ENCODE measurements around the gene TIMELESS.
"Not testable (repeated sequence)": the region's sequence is repeated elsewhere in the genome, so short reads cannot be mapped to it uniquely, and the experiment has no call there.

Gene TIMELESS

DNA sequence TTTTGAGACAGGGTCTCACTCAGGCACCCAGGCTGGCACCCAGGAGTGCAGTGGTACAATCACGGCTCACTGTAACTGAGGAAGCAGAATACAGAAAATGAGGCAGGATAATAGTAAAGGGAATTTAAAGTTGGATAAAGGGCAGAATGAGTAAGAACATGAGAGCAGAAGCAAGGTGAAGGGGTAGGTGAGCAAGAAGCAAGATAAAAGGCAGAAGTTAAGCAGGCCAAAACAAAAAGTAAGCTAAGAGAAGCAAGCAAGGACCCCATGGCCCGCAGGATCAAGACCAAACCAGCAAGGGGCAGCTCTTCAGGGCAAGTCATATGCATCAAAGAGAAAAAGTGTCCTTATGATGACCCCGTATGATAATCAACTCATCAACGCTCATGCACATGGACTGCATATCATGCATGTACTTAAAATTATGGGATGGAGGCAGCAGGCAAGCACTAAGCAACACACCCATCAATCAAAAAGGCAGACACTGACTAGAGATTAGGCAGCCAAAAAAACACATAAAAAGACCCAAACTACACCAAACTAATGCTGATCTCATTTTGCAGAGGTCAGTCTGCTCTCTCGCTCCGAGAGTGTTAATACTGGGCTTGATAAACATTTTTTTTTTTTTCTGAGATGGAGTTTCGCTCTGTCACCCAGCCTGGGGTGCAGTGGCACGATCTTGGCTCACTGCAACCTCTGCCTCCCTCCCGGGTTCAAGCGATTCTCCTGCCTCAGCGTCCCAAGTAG, 11.6 kb downstream of the TIMELESS start:
- Mint-ChIP-seq H3K27ac (no peak overlapping the region), H3K27me3 (no peaks in the 10 kb centered on the region), H3K4me3 (no peak overlapping the region), H3K4me1 (no peaks in the 10 kb centered on the region), H3K36me3 (ENCODE audit: low read depth) (peaks cover 11% of the 10 kb centered on the region), H3K9me3 (no peaks in the 10 kb centered on the region)
- ATAC-seq (no peak), DNase-seq (no peak)

DNA sequence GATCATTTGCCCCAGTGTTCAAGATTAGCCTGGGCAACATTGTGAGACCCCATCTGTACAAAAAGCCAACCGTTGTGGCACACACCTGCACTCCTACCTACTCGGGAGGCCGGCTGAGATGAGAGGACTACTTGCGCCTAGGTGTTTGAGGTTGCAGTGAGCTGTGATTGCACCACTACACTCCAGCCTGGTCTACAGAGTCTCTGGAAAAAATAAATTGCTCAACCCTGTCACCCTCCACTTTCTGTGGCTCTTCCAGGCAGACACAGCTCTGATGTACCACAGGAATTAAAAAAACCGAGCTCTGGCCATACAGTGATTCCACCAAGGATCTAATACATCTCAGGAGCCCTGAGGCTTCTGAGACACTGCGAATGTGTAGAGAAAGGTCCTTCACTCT, 14.4 kb downstream of the TIMELESS start:
- Mint-ChIP-seq H3K27ac (no peak overlapping the region), H3K9me3 (no peaks in the 10 kb centered on the region), H3K4me3 (no peak overlapping the region), H3K4me1 (no peaks in the 10 kb centered on the region), H3K36me3 (ENCODE audit: low read depth) (peaks cover 17% of the 10 kb centered on the region), H3K27me3 (no peaks in the 10 kb centered on the region)
- no peak for DNase-seq
- ATAC-seq = no peak

DNA sequence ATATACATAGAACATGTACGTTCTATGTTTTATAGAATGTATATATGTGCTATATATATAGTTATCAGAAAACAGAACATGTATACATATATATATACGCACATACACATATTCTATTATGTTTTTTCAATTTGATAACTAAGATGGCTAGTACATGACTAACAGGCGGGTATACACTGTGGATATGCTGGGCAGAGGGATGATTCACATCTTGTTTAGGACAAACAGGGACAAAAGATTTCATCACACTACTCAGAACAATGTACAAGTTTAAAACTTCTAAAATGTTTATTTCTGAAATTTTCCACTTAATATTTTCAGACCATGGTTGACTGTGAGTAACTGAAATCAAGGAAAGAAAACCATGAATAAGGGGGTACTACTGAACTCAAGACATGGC, 17.4 kb downstream of the TIMELESS start:
- ATAC-seq (no peak), DNase-seq (no peak)
- Mint-ChIP-seq H3K27me3 (no peaks in the 10 kb centered on the region), H3K36me3 (ENCODE audit: low read depth) (peaks cover 33% of the 10 kb centered on the region), H3K9me3 (no peaks in the 10 kb centered on the region), H3K4me3 (no peak overlapping the region), H3K27ac (no peak overlapping the region), H3K4me1 (no peaks in the 10 kb centered on the region)

DNA sequence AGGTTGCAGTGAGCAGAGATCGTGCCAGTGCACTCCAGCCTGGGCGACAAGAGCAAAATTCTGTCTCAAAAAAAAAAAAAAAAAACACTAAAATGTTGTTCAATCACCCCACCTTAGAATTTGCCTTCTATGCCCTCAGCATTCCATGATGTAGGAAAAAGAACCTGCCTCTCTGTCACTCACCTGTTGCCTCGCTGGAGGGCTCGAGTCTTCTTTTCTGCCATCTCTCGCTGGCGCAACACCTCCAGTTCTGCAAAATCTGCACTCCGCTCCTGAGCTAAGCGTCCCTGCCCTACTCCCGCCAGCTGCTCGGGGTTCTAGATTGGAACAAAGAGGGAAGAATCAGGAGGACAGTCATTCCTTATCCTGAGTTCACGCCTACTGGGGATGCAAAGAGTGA, 17.9 kb downstream of the TIMELESS start:
- Mint-ChIP-seq H3K9me3 (no peaks in the 10 kb centered on the region), H3K36me3 (ENCODE audit: low read depth) (peaks cover 35% of the 10 kb centered on the region), H3K4me1 (no peaks in the 10 kb centered on the region), H3K27ac (no peak overlapping the region), H3K27me3 (no peaks in the 10 kb centered on the region), H3K4me3 (no peak overlapping the region)
- ATAC-seq = no peak
- no peak for DNase-seq

DNA sequence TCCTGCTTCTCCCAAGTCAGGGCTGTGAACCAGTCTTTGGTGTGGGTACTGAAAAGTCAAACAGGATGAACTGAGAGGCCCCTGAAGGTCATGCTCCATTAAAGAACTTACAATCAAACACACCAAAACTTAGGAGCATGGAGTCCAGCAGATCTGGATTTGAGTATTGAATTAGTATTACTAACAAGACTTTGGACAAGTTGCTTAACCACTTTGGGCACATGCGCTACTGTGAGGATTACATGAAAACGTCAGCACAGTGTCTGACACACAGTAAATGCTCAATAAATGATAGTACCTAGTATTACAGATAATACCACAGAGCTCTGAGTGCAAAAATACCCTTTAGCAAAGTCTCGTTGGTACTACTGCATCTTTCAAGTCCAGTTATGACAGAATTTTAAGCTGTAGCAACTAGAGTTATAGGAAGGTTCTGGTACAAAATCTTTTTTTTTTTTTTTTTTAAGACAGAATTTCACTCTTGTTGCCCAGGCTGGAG, 23.2 kb downstream of the TIMELESS start:
- Mint-ChIP-seq H3K27me3 (no peaks in the 10 kb centered on the region), H3K4me1 (no peaks in the 10 kb centered on the region), H3K9me3 (no peaks in the 10 kb centered on the region), H3K4me3 (no peak overlapping the region), H3K27ac (no peak overlapping the region), H3K36me3 (ENCODE audit: low read depth) (peaks cover 48% of the 10 kb centered on the region)
- DNase-seq = no peak
- no peak for ATAC-seq

DNA sequence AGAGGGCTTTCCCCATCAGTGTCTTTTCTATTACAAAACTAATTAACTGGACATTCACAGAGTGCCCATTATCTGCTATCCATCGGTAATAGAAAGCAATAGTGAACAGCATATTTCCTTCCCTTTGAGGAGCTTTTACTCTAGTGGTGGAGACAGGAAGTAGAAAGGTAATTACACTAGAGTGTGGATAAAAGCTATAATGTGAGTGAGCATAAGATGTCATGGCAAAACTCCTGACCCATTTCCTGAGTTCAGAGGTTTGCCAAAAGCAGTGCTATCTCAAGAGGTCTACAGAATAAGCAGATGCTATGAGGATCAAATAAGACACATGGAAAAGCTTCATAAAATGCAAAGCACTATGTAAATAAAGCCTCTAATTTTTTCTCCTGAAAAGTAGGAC, 24.0 kb downstream of the TIMELESS start:
- no peak overlapping the region for H3K27ac Mint-ChIP-seq
- H3K9me3 Mint-ChIP-seq = no peaks in the 10 kb centered on the region
- DNase-seq (no peak), ATAC-seq (no peak)
- H3K27me3 Mint-ChIP-seq = no peaks in the 10 kb centered on the region
- H3K36me3 Mint-ChIP-seq (ENCODE audit: low read depth) = peaks cover 50% of the 10 kb centered on the region
- no peak overlapping the region for H3K4me3 Mint-ChIP-seq
- no peaks in the 10 kb centered on the region for H3K4me1 Mint-ChIP-seq

DNA sequence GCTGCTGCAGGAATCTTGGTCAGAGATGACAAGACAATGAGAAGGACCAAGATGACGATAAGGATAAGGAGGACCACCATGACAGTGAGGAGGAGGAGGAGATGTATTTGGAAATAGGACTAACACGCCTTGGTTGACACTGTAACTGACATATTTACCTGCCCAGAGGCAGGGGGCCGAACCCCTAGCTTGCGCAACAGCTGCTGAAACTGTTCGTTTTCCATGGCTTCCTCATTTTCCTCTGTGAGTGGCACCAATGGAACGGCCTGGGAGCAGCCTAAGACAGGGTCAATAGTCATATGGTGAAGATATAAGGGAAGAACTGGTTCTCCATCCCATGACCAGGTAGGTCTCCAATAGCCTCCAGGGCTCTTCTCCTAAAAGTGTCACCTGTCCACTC, 28.8 kb downstream of the TIMELESS start:
- no peak for DNase-seq
- no peaks in the 10 kb centered on the region for H3K9me3 Mint-ChIP-seq
- no peaks in the 10 kb centered on the region for H3K4me1 Mint-ChIP-seq
- H3K27me3 Mint-ChIP-seq = no peaks in the 10 kb centered on the region
- H3K4me3 Mint-ChIP-seq = no peak overlapping the region
- no peak for ATAC-seq
- peaks cover 52% of the 10 kb centered on the region for H3K36me3 Mint-ChIP-seq (ENCODE audit: low read depth)
- H3K27ac Mint-ChIP-seq = no peak overlapping the region

DNA sequence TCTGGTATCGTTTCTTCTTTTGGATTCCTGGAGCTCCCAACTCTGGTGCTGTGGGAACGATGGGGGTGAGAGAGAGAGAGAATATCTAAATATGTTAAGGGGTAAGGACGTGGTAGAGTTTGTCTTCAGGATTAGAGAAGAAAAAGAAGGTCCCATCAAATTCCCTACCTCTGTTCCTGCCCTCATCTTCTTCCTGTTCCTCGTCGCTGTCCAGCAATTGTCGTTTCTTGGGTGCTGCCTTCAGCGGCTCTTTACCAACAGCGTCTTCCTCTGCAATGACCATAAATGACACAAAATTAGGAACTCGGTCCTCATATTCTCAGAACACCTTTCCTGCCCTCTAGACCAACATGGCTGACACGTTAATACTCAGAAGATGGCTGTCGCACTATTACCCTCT, 31.5 kb downstream of the TIMELESS start:
- no peaks in the 10 kb centered on the region for H3K9me3 Mint-ChIP-seq
- no peaks in the 10 kb centered on the region for H3K4me1 Mint-ChIP-seq
- H3K36me3 Mint-ChIP-seq (ENCODE audit: low read depth) = peaks cover 45% of the 10 kb centered on the region
- no peaks in the 10 kb centered on the region for H3K27me3 Mint-ChIP-seq
- ATAC-seq (no peak), DNase-seq (no peak)
- no peak overlapping the region for H3K27ac Mint-ChIP-seq
- no peak overlapping the region for H3K4me3 Mint-ChIP-seq

DNA sequence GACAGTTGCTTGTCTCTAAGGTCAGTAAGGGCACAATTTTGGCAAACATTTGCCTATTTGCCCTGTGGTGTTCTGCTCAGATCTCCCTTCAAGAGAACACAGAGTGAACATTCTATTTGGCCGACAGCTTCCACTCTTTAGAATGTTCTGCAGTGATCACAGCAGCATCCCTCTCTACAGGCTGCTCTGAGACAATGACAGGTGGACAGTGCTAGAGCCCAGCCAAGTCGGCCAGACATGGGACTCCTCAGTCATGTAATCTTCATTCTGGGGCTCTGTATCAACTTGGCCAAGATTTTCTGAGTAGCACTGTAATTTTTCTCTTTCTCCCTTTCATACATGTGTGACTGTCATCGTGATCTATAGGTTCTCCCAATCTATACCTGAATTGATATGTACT, 34.8 kb downstream of the TIMELESS start:
- DNase-seq = no peak
- no peaks in the 10 kb centered on the region for H3K9me3 Mint-ChIP-seq
- no peaks in the 10 kb centered on the region for H3K27me3 Mint-ChIP-seq
- H3K27ac Mint-ChIP-seq = no peak overlapping the region
- no peak for ATAC-seq
- peaks cover 20% of the 10 kb centered on the region for H3K36me3 Mint-ChIP-seq (ENCODE audit: low read depth)
- no peaks in the 10 kb centered on the region for H3K4me1 Mint-ChIP-seq
- H3K4me3 Mint-ChIP-seq = no peak overlapping the region

DNA sequence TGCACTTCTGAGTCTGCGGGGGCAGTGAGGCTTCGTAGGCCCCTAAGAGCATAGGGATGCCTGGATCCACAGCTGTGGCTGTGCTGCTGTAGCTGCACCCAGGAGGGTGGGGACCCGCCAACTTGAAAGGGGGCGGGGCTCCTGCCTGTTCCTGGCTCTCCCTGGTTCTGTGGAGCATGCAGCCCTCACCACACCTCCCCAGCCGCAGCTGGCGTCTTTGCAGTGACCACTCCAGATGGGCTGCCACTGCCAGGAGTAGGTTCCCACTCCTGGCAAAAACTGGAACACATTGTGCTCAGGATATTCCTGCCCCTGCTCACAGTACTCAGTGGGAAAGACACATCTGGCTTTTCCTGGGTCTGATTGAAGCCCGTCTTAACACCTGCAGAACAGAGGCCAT, 35.8 kb downstream of the TIMELESS start:
- no peaks in the 10 kb centered on the region for H3K9me3 Mint-ChIP-seq
- ATAC-seq = no peak
- no peaks in the 10 kb centered on the region for H3K27me3 Mint-ChIP-seq
- H3K4me3 Mint-ChIP-seq = no peak overlapping the region
- no peaks in the 10 kb centered on the region for H3K4me1 Mint-ChIP-seq
- peaks cover 16% of the 10 kb centered on the region for H3K36me3 Mint-ChIP-seq (ENCODE audit: low read depth)
- H3K27ac Mint-ChIP-seq = no peak overlapping the region
- no peak for DNase-seq

DNA sequence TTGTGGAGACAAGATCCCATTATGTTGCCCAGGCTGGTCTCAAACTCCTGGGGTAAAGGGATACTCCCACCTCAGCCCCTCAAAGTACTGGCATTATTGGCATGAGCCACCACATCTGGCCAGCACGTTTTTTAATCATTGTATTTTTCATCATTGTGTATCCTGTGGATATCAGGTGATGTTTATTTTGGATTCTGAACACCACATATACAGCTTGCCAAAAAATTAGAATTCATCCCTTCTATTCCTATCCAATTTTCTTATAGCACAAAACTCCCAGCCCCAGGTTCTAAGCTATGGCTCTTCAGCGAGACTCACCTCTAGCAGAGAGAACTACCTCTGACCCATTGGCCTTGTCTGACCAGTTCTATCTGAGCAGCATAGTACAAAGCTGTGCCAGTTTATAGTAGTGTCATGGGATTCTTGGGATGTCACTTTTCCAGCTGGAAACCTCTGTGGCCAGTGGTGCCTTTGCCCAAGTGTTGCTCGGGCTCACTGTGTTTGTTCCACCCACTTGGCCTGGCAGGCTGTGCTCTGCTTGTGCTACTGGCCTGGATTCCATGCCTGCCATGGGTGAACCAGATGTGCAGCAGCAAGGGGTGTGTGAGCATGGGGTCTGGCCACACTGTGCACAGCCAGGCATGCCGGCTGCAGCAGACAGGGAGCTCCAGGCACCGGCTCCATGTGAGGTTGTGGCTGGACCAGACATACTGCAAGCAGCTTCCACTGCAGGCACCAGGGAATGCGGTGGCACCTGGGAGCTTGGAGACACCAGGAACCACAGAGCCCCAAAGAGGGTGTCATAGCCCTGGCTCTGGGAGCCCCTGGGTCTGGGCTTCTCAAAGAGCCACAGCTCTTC, 37.2 kb downstream of the TIMELESS start:
- no peak overlapping the region for H3K27ac Mint-ChIP-seq
- ATAC-seq (no peak), DNase-seq (no peak)
- H3K36me3 Mint-ChIP-seq (ENCODE audit: low read depth) = peaks cover 10% of the 10 kb centered on the region
- no peaks in the 10 kb centered on the region for H3K27me3 Mint-ChIP-seq
- H3K9me3 Mint-ChIP-seq = no peaks in the 10 kb centered on the region
- no peak overlapping the region for H3K4me3 Mint-ChIP-seq
- no peaks in the 10 kb centered on the region for H3K4me1 Mint-ChIP-seq

DNA sequence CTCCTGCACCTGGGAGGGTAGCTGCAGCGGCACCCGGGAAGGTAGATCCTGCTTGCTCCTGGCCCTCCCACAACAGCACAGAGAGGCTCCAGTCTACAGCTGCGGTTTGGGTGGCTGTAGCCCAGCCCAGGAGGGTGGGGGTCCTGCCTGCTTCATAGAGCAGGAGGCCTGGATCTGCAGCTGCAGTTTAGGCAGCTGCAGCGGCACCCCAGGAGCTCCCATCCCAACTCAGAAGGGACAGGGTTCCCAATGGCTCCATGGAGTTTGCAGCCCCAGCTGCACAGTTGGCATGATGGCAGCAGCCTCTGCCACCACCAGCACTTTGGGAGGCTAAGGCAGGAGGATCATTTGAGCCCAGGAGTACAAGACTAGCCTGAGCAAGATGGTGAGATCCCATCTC, 38.5 kb downstream of the TIMELESS start:
- Mint-ChIP-seq H3K27me3 (no peaks in the 10 kb centered on the region), H3K4me1 (no peaks in the 10 kb centered on the region), H3K9me3 (no peaks in the 10 kb centered on the region), H3K4me3 (no peak overlapping the region), H3K36me3 (ENCODE audit: low read depth) (peaks cover 2% of the 10 kb centered on the region), H3K27ac (no peak overlapping the region)
- ATAC-seq (no peak), DNase-seq (no peak)

DNA sequence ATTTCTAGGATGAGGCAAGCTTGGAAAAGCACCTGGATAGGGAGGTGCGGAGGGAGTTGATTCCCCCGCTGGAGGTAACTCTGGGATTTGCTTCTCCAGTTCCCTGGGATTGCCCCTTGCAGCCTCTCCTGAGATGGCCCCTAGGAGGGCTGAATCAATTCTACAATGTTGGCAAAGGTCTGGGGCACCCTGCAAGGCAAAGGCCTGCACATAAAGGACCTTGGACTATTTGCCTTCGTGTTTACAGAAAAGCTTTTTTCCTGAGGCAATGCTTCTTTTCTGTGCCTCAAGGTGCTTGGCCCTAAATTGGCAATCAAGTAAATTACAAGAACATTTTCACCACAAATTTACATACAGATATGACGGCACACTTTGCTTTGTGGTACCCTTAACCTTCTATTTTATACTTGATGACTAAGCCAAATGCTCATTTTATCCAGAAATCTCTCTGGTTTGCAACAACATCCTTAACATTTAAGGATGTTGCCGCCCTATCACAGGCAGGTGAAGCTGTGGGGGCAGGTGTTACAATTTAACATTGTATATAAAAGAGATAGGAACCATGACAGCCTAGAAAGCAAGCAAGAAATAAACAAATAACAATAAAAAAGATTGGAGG, 40.3 kb downstream of the TIMELESS start:
- Mint-ChIP-seq H3K9me3 (no peaks in the 10 kb centered on the region), H3K27me3 (no peaks in the 10 kb centered on the region), H3K4me1 (no peaks in the 10 kb centered on the region), H3K36me3 (ENCODE audit: low read depth) (peaks cover 1% of the 10 kb centered on the region), H3K4me3 (no peak overlapping the region), H3K27ac (no peak overlapping the region)
- ATAC-seq = no peak
- no peak for DNase-seq

DNA sequence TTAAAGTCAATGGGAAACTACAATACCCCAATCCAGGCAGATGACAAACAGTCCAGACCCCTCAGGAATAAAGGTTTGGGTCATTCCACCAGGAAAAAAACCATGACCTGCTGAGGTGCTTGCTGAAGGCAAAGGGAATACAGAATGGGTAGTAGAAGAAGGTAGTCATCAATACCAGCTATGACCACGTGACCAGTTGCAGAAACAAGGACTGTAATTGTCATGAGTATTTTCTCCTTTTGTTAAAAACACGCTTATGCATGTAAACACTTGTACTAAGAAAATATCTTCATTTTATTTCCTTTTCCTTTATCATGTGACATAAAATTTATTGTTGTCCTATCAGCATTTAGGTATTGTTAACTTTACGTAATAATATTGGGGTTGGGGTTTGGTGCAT, 45.0 kb downstream of the TIMELESS start:
- H3K4me3 Mint-ChIP-seq = not testable (repeated sequence)

DNA sequence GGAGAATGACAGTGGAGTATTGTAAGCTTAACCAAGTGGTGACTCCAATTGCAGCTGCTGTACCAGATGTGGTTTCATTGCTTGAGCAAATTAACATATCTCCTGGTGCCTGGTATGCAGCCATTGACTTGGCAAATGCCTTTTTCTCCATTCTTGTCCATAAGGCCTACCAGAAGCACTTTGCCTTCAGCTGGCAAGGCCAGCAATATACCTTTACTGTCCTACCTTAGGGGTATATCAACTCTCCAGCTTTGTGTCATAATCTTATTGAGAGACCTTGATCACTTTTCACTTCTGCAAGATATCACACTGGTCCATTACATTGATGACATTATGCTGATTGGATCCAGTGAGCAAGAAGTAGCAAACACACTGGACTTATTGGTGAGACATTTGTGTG, 47.6 kb downstream of the TIMELESS start:
- ATAC-seq; DNase-seq; H3K36me3 Mint-ChIP-seq (ENCODE audit: low read depth); H3K27me3 Mint-ChIP-seq; H3K4me1 Mint-ChIP-seq; H3K4me3 Mint-ChIP-seq; H3K27ac Mint-ChIP-seq: not testable (repeated sequence)
- peaks cover 11% of the 10 kb centered on the region for H3K9me3 Mint-ChIP-seq

More for the DNA sequence above, 45.0 kb downstream of the TIMELESS start:
- not testable (repeated sequence) for H3K4me1 Mint-ChIP-seq; H3K9me3 Mint-ChIP-seq; H3K27me3 Mint-ChIP-seq; H3K36me3 Mint-ChIP-seq (ENCODE audit: low read depth); DNase-seq; ATAC-seq; H3K27ac Mint-ChIP-seq
